Measurements from ENCODE around the gene AGAP3. TPM values are rescaled to one million over a fixed set of nuclear protein-coding genes. Genes with fewer than 3 reads are reported as not detected.

The AGAP3 gene
- total and polyA plus RNA-seq, 2 of the 4 experiments (the other 2 are of a cell fraction) = 35.3 to 93.9 TPM

- WGBS, 2 experiments (ENCODE audit: extremely low coverage in 2 of 2, insufficient read length in 1 of 2) = 100% methylated on average over 1 of the region's 3 CpGs; no CpG with 5 or more reads in 1 of the 2 experiments
- H4K8ac ChIP-seq (ENCODE audit: low read depth in 2 of 2, low read length in 2 of 2) = no peak overlapping the region
- no peak overlapping the region for H3K4me2 ChIP-seq (ENCODE audit: low read depth, low read length)
- BruUV-seq (replicated peaks) = no TSS peak
- no peak overlapping the region for H3K56ac ChIP-seq (ENCODE audit: extremely low read depth, insufficient read depth, low read length)
- no peak overlapping the region for H2AK5ac ChIP-seq (ENCODE audit: low read depth, low read length)
- no peak overlapping the region for H3K23ac ChIP-seq (ENCODE audit: low read depth, low read length)
- H3K4me3 ChIP-seq (ENCODE audit: insufficient read depth, low read depth, low read length) = no peak overlapping the region
- intact Hi-C loops (cut with micrococcal nuclease) (no loop called here), dilution Hi-C loops (cut with HindIII; ENCODE audit: low sequenced_read_pairs, unreplicated experiment) (no loop called here), in situ Hi-C loops (cut with MboI; ENCODE audit: low sequenced_read_pairs) (loop anchor here (10.0 to 25.0 kb wide), 2 partner anchors 198 to 316 kb away; no protein-coding TSS in a partner anchor)
- H3K9me3 ChIP-seq (ENCODE audit: control insufficient read depth, insufficient read depth, low read length) = no peaks in the 10 kb centered on the region
- DNase-seq (no peak), ATAC-seq (ENCODE audit: low read depth) (no peak)
- H3K14ac ChIP-seq (replicated peaks; ENCODE audit: low read depth, low read length) = no peak overlapping the region
- no peak overlapping the region for H4K91ac ChIP-seq (ENCODE audit: insufficient read depth, low read depth, low read length)
- H3K18ac ChIP-seq (ENCODE audit: low read depth, low read length) = no peak overlapping the region
- H2BK15ac ChIP-seq (ENCODE audit: low read depth, low read length) = no peak overlapping the region
- H3K9ac ChIP-seq (ENCODE audit: low read depth, low read length) = no peak overlapping the region
- peaks cover 4% of the 10 kb centered on the region; the same call in 1 of the 2 replicates for H3K9me1 ChIP-seq (ENCODE audit: insufficient read depth, low read length)
- TF ChIP-seq POLR2A (IDR thresholded peaks at IDR 0.05; ENCODE audit: low read depth, low read length) (no peak), FOS (IDR thresholded peaks at IDR 0.05; ENCODE audit: low read depth, low read length) (no peak), RAD21 (IDR thresholded peaks at IDR 0.05; ENCODE audit: low read length) (no peak), RFX5 (IDR thresholded peaks at IDR 0.05; ENCODE audit: low read depth, low read length) (no peak), MXI1 (IDR thresholded peaks at IDR 0.05; ENCODE audit: borderline replicate concordance, low read depth, low read length) (no peak), CEBPB (IDR thresholded peaks at IDR 0.05; ENCODE audit: low read depth, low read length) (no peak)
- TF ChIP-seq, protein P1, sequence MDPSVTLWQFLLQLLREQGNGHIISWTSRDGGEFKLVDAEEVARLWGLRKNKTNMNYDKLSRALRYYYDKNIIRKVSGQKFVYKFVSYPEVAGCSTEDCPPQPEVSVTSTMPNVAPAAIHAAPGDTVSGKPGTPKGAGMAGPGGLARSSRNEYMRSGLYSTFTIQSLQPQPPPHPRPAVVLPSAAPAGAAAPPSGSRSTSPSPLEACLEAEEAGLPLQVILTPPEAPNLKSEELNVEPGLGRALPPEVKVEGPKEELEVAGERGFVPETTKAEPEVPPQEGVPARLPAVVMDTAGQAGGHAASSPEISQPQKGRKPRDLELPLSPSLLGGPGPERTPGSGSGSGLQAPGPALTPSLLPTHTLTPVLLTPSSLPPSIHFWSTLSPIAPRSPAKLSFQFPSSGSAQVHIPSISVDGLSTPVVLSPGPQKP (IDR thresholded peaks at IDR 0.05; ENCODE audit: borderline replicate concordance, low read depth, low read length) = no peak
- TF ChIP-seq, protein P2, sequence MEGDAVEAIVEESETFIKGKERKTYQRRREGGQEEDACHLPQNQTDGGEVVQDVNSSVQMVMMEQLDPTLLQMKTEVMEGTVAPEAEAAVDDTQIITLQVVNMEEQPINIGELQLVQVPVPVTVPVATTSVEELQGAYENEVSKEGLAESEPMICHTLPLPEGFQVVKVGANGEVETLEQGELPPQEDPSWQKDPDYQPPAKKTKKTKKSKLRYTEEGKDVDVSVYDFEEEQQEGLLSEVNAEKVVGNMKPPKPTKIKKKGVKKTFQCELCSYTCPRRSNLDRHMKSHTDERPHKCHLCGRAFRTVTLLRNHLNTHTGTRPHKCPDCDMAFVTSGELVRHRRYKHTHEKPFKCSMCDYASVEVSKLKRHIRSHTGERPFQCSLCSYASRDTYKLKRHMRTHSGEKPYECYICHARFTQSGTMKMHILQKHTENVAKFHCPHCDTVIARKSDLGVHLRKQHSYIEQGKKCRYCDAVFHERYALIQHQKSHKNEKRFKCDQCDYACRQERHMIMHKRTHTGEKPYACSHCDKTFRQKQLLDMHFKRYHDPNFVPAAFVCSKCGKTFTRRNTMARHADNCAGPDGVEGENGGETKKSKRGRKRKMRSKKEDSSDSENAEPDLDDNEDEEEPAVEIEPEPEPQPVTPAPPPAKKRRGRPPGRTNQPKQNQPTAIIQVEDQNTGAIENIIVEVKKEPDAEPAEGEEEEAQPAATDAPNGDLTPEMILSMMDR (conservative IDR thresholded peaks at IDR 0.05; ENCODE audit: low read depth, low read length) = no peak
- H3K27me3 ChIP-seq (ENCODE audit: control insufficient read depth, insufficient read depth, low read length) = no peaks in the 10 kb centered on the region
- H2BK120ac ChIP-seq (ENCODE audit: low read depth, low read length) = no peak overlapping the region
- H2BK5ac ChIP-seq (ENCODE audit: low read depth, low read length, poor library complexity, severe bottlenecking) = no peak overlapping the region
- no peak overlapping the region for H3K27ac ChIP-seq (ENCODE audit: insufficient read depth, low read length)
- H3K79me1 ChIP-seq (ENCODE audit: low read depth in 1 of 2, low read length in 2 of 2) = peaks cover 28 to 90% of the 10 kb centered on the region in 2 experiments
- peaks cover 8% of the 10 kb centered on the region for H3K4me1 ChIP-seq (ENCODE audit: control insufficient read depth, insufficient read depth, low read length)
- H4K20me1 ChIP-seq (ENCODE audit: insufficient read depth, low read length) = peaks cover 82% of the 10 kb centered on the region
- no peak overlapping the region for H2AFZ ChIP-seq (replicated peaks; ENCODE audit: low read length, poor library complexity)
- no peak overlapping the region for H2BK20ac ChIP-seq (ENCODE audit: low read depth, low read length)
- H3K4ac ChIP-seq (ENCODE audit: low read depth, low read length) = no peak overlapping the region
- POLR2A ChIA-PET (ENCODE audit: unreplicated experiment) = no interaction called here
- H4K5ac ChIP-seq (ENCODE audit: low read depth, low read length) = no peak overlapping the region
- CTCF ChIA-PET = interaction anchor here (1.0 kb wide), 1 partner anchor 12 kb away, joined by 4 read pairs; no protein-coding TSS in a partner anchor
- no peak overlapping the region for H2AK9ac ChIP-seq (replicated peaks; ENCODE audit: low read depth, low read length, poor library complexity)
- peaks cover 6% of the 10 kb centered on the region for H3K36me3 ChIP-seq (ENCODE audit: control insufficient read depth, insufficient read depth, low read length)
Measured at GRCh38 chr7:151102991-151103390, 16.7 kb downstream of the AGAP3 start.
